Kidney epithelial cell (primary cell): Measurements from ENCODE around the gene CAPN13. TPM values are rescaled to one million over a fixed set of nuclear protein-coding genes. Genes with fewer than 3 reads are reported as not detected.
A peak's percentile ranks its signal among the peaks of the same experiment; 100 is the strongest.

Source experiments
- DNase-seq: peaks from one replicate; pipeline ENCODE4 v3.0.0-alpha.2; 2010; ENCODE audit warnings: low read depth
- H3K27me3 ChIP-seq: 2 replicates; pipeline ENCODE4 v1.6.0; 2011; ENCODE audit warnings: low read length; ENCODE audit not compliant: control insufficient read depth, insufficient read depth
- H3K36me3 ChIP-seq: 2 replicates; pipeline ENCODE4 v1.5.1; 2011; ENCODE audit warnings: low read length; ENCODE audit not compliant: control insufficient read depth, insufficient read depth
- H3K4me3 ChIP-seq: 2 replicates; pipeline ENCODE4 v1.5.1; 2011; ENCODE audit warnings: low read depth, mild to moderate bottlenecking, control low read depth, low read length
- CTCF ChIP-seq: IDR thresholded peaks from 2 replicates; pipeline ENCODE4 v1.5.1; 2011; ENCODE audit warnings: mild to moderate bottlenecking, moderate library complexity, low read length, control low read depth, inconsistent platforms; ENCODE audit not compliant: insufficient read depth, poor library complexity, severe bottlenecking
- total RNA-seq: library from RNA; depleted of rRNA; stranded (reverse); fragments of >200 nt; gene quantifications from 2 replicates; pipeline ENCODE4 v1.2.3, GENCODE V29; 2015

The CAPN13 gene
- total RNA-seq, 1 donor from 2014 or later, result not detected

GRCh38 chr2:30686669-30687068 is 120.6 kb downstream of the CAPN13 start:
- no peak for TF ChIP-seq CTCF
- no peak overlapping the region for H3K4me3 ChIP-seq
- no peaks in the 10 kb centered on the region for H3K36me3 ChIP-seq
- no peak for DNase-seq
- no peaks in the 10 kb centered on the region for H3K27me3 ChIP-seq

- H3K4me3 ChIP-seq, result no peak overlapping the region
- no peak for DNase-seq
- H3K27me3 ChIP-seq, result no peaks in the 10 kb centered on the region
- peak; percentile 27 for TF ChIP-seq CTCF
- H3K36me3 ChIP-seq, result no peaks in the 10 kb centered on the region
Measured at GRCh38 chr2:30686000-30686399, 121.2 kb downstream of the CAPN13 start.

- no peak for DNase-seq
- no peak overlapping the region for H3K4me3 ChIP-seq
- H3K36me3 ChIP-seq, result no peaks in the 10 kb centered on the region
- H3K27me3 ChIP-seq, result no peaks in the 10 kb centered on the region
- TF ChIP-seq CTCF, result no peak
Measured at GRCh38 chr2:30684996-30685395, 122.2 kb downstream of the CAPN13 start.

- TF ChIP-seq CTCF, result no peak
- no peaks in the 10 kb centered on the region for H3K36me3 ChIP-seq
- H3K27me3 ChIP-seq, result no peaks in the 10 kb centered on the region
- no peak overlapping the region for H3K4me3 ChIP-seq
- no peak for DNase-seq
Measured at GRCh38 chr2:30684516-30684915, 122.7 kb downstream of the CAPN13 start.

GRCh38 chr2:30684026-30684425 is 123.2 kb downstream of the CAPN13 start:
- H3K4me3 ChIP-seq, result no peak overlapping the region
- H3K27me3 ChIP-seq, result no peaks in the 10 kb centered on the region
- no peak for DNase-seq
- TF ChIP-seq CTCF, result no peak
- H3K36me3 ChIP-seq, result no peaks in the 10 kb centered on the region

GRCh38 chr2:30683236-30683956 is 123.8 kb downstream of the CAPN13 start:
- no peak for DNase-seq
- Histone ChIP-seq H3K36me3 (no peaks in the 10 kb centered on the region), H3K4me3 (no peak overlapping the region), H3K27me3 (no peaks in the 10 kb centered on the region)
- TF ChIP-seq CTCF, result no peak
